Liver (tissue), 9 donors: ENCODE data around the gene TNXB. TPM values are rescaled to one million over a fixed set of nuclear protein-coding genes. Genes with fewer than 3 reads are reported as not detected.
"Not testable (repeated sequence)": the region's sequence is repeated elsewhere in the genome, so short reads cannot be mapped to it uniquely, and the experiment has no call there.

Experiments used
- DNase-seq: peaks from one replicate; pipeline ENCODE4 v3.0.0-alpha.2; 2017; ENCODE audit warnings: low spot score
- H3K27ac ChIP-seq, 2 donors: one replicate each; pipeline ENCODE4 v1.7.0; 2013; ENCODE audit warnings: inconsistent platforms in 2 of 2, low read length in 2 of 2, control low read depth in 1 of 2, low read depth in 1 of 2, mild to moderate bottlenecking in 1 of 2
- H3K27me3 ChIP-seq, 4 donors: one replicate each; pipeline versions ENCODE4 v1.6.1 to v1.7.0; 2013; ENCODE audit warnings: low read length in 3 of 4, inconsistent platforms in 1 of 4, mild to moderate bottlenecking in 1 of 4, moderate library complexity in 1 of 4; ENCODE audit not compliant: control insufficient read depth in 4 of 4, insufficient read depth in 4 of 4
- H3K36me3 ChIP-seq, 4 donors: one replicate each; pipeline versions ENCODE4 v1.6.1 to v1.7.0; 2013; ENCODE audit warnings: low read length in 3 of 4, mild to moderate bottlenecking in 3 of 4, low read depth in 1 of 4, moderate library complexity in 1 of 4; ENCODE audit not compliant: control insufficient read depth in 4 of 4, insufficient read depth in 3 of 4
- H3K4me1 ChIP-seq, 4 donors: one replicate each; pipeline versions ENCODE4 v1.6.1 to v1.7.0; 2013; ENCODE audit warnings: low read length in 3 of 4, mild to moderate bottlenecking in 3 of 4, moderate library complexity in 1 of 4; ENCODE audit not compliant: control insufficient read depth in 4 of 4, insufficient read depth in 4 of 4
- H3K4me3 ChIP-seq, 3 donors: one replicate each; pipeline versions ENCODE4 v1.6.1 to v1.7.0; 2013; ENCODE audit warnings: low read length in 3 of 3, control low read depth in 1 of 3, low read depth in 1 of 3, mild to moderate bottlenecking in 1 of 3
- H3K9ac ChIP-seq, 2 donors: one replicate each; pipeline ENCODE4 v1.7.0; 2013; ENCODE audit warnings: low read length in 2 of 2, mild to moderate bottlenecking in 2 of 2, moderate library complexity in 2 of 2, control low read depth in 1 of 2, low read depth in 1 of 2
- H3K9me3 ChIP-seq, 4 donors: one replicate each; pipeline versions ENCODE4 v1.6.1 to v1.7.0; 2013; ENCODE audit warnings: low read length in 3 of 4; ENCODE audit not compliant: control insufficient read depth in 4 of 4
- EGR1 ChIP-seq, 2 donors: IDR thresholded peaks; 2 replicates each; pipeline ENCODE4 v1.6.1; 2016 to 2018; ENCODE audit warnings: antibody characterized with exemption in 2 of 2, low read depth in 2 of 2
- FOXA1 ChIP-seq: IDR thresholded peaks from 2 replicates; pipeline ENCODE4 v1.6.1; 2016; ENCODE audit warnings: antibody characterized with exemption
- HNF4G ChIP-seq: IDR thresholded peaks from 2 replicates; pipeline ENCODE4 v1.6.1; 2016; ENCODE audit warnings: antibody characterized with exemption
- JUND ChIP-seq, 2 donors: IDR thresholded peaks; 2 replicates each; pipeline ENCODE4 v1.6.1; 2016; ENCODE audit warnings: antibody characterized with exemption in 2 of 2
- NR2F2 ChIP-seq: IDR thresholded peaks from 2 replicates; pipeline ENCODE4 v1.6.1; 2016; ENCODE audit warnings: antibody characterized with exemption
- WGBS: extraction: QIAGEN DNeasy Blood & Tissue Kit; methylation state at CpG from one replicate; pipeline ENCODE4 v1.1.7; 2013; 5-methylcytosine and 5-hydroxymethylcytosine counted together
- polyA plus RNA-seq, 2 donors: library from polyadenylated mRNA; stranded (reverse) in 1 of 2; unstranded in 1 of 2; fragments of 200-250 nt in 1 of 2; fragments of >200 nt in 1 of 2; fragmentation: Nextera tagmentation in 1 of 2; extraction: Ambion mirVana in 1 of 2; gene quantifications; one replicate each; pipeline versions ENCODE4 v1.2.1 to v1.2.3, GENCODE V29; 2013 to 2015
- total RNA-seq, 2 donors: library from RNA; depleted of rRNA; stranded (reverse); fragments of >200 nt; gene quantifications; one replicate each; pipeline ENCODE4 v1.2.3, GENCODE V29; 2014
- TF ChIP-seq, protein P1 (sequence below): IDR thresholded peaks from 2 replicates; pipeline ENCODE4 v1.6.1; 2016; ENCODE audit warnings: antibody characterized with exemption
- TF ChIP-seq, protein P2 (sequence below): fragments of 150-350 bp; IDR thresholded peaks from 2 replicates; pipeline ENCODE4 v1.5.1; 2017; ENCODE audit warnings: improper control_type of control experiment, low read depth, low read length; ENCODE audit not compliant: missing input control
- TF ChIP-seq, protein P3 (sequence below): IDR thresholded peaks from 2 replicates; pipeline ENCODE4 v1.6.1; 2016; ENCODE audit warnings: antibody characterized with exemption
- donor health status: healthy.
- donor health status: healthy.
- donor health status: healthy.
- donor health status: healthy.
- donor health status: healthy.

The TNXB gene
- total and polyA plus RNA-seq, 4 donors, result 3.0 to 17.1 (median 5.6) TPM

DNA sequence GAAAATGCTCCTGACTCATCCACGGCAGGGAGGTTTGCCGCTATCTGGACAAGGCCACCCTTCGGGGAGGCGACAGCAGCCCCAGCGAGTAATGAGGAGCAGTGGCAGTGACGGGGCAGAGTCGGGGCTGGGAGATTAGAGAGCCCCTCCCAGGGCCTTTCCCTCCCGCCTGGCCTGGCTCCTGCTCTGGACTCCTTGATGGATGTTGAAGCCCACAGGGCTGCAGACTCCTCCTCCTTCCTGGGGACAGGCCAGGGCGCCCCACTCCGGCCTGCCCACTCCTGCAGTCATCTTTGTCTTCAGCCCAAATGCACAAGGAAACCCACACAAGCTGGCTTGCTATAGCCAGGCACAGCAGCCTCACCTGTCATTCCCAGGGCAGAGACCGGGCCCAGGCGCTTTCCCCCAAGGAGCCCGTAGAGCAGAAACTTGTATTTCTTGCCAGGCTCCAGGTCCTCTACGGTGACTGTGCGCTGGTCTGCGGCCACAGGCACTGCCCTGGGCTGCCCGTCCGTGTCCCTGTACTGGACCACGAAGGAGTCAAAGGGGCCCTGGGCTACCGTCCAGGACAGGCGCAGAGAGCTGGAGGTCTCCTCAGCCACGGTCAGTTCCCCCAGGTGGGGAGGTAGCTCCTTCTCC is 63.2 kb downstream of the TNXB start:
- Histone ChIP-seq H3K27ac (no peak overlapping the region), H3K9me3 (no peaks in the 10 kb centered on the region), H3K27me3 (no peaks in the 10 kb centered on the region), H3K36me3 (no peaks in the 10 kb centered on the region), H3K9ac (no peak overlapping the region), H3K4me1 (peaks cover 0 to 8% (median 1%) of the 10 kb centered on the region in 4 donors), H3K4me3 (no peak overlapping the region)
- TF ChIP-seq, protein P1, sequence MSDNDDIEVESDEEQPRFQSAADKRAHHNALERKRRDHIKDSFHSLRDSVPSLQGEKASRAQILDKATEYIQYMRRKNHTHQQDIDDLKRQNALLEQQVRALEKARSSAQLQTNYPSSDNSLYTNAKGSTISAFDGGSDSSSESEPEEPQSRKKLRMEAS, result no peak
- TF ChIP-seq HNF4G (no peak), JUND (IDR thresholded peaks at IDR 0.05) (no peak), NR2F2 (no peak), FOXA1 (no peak), EGR1 (IDR thresholded peaks at IDR 0.05; ENCODE audit: low read depth in 2 of 2) (no peak)
- TF ChIP-seq, protein P2, sequence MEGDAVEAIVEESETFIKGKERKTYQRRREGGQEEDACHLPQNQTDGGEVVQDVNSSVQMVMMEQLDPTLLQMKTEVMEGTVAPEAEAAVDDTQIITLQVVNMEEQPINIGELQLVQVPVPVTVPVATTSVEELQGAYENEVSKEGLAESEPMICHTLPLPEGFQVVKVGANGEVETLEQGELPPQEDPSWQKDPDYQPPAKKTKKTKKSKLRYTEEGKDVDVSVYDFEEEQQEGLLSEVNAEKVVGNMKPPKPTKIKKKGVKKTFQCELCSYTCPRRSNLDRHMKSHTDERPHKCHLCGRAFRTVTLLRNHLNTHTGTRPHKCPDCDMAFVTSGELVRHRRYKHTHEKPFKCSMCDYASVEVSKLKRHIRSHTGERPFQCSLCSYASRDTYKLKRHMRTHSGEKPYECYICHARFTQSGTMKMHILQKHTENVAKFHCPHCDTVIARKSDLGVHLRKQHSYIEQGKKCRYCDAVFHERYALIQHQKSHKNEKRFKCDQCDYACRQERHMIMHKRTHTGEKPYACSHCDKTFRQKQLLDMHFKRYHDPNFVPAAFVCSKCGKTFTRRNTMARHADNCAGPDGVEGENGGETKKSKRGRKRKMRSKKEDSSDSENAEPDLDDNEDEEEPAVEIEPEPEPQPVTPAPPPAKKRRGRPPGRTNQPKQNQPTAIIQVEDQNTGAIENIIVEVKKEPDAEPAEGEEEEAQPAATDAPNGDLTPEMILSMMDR, result no peak
- TF ChIP-seq, protein P3, sequence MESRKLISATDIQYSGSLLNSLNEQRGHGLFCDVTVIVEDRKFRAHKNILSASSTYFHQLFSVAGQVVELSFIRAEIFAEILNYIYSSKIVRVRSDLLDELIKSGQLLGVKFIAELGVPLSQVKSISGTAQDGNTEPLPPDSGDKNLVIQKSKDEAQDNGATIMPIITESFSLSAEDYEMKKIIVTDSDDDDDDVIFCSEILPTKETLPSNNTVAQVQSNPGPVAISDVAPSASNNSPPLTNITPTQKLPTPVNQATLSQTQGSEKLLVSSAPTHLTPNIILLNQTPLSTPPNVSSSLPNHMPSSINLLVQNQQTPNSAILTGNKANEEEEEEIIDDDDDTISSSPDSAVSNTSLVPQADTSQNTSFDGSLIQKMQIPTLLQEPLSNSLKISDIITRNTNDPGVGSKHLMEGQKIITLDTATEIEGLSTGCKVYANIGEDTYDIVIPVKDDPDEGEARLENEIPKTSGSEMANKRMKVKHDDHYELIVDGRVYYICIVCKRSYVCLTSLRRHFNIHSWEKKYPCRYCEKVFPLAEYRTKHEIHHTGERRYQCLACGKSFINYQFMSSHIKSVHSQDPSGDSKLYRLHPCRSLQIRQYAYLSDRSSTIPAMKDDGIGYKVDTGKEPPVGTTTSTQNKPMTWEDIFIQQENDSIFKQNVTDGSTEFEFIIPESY, result no peak
- 92% methylated on average over 22 of the region's 22 CpGs for WGBS
- no peak for DNase-seq

- 93% methylated on average over 12 of the region's 18 CpGs for WGBS
- DNase-seq, H3K4me3 ChIP-seq: not testable (repeated sequence)
Measured at GRCh38 chr6:32044916-32045315, 64.2 kb downstream of the TNXB start.

DNA sequence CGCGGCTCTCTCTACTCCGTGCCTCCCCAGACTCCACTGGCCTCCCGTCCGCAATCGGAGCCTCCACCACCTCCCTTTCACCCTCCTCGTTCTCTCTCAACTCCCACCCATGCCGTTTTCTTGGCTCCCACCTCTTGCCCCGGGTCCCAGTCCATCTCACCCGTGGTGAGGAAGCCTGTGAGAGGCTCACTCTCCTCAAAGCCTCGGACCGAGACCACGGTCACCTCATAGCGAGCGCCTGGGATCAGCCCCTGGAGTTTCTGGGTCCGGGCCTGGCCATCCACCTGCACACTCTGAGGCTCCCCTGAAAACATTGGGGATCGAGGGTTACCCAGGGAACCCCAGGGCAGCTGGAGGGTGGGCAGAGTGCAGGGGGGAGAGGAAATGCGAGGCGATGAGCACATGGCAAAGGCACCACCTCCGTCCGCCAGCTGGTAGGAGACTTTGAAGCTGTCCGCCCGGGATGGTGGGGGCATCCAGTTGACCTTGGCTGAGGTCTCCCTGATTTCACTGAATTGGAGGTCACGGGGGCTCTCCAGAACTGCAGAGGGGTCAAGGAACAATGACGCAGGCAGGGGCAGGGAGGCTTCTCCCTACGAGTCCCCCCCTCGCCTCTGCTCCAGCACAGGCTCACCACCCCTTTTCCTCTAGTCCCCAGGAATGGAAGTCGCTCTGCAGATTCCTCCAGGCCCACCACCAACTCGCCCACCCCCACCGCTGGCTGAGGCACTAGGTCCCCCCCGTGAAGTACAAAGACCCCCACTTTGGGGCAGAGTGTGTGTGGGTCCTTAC is 65.4 kb downstream of the TNXB start:
- not testable (repeated sequence) for H3K9ac ChIP-seq, H3K36me3 ChIP-seq, DNase-seq, H3K4me3 ChIP-seq, H3K9me3 ChIP-seq, H3K27ac ChIP-seq, H3K27me3 ChIP-seq, H3K4me1 ChIP-seq
- 86% methylated on average over 18 of the region's 31 CpGs for WGBS

More at GRCh38 chr6:32044916-32045315, 64.2 kb downstream of the TNXB start:
- not testable (repeated sequence) for H3K9ac ChIP-seq, H3K9me3 ChIP-seq, H3K4me1 ChIP-seq, H3K27me3 ChIP-seq, H3K27ac ChIP-seq, H3K36me3 ChIP-seq

DNA sequence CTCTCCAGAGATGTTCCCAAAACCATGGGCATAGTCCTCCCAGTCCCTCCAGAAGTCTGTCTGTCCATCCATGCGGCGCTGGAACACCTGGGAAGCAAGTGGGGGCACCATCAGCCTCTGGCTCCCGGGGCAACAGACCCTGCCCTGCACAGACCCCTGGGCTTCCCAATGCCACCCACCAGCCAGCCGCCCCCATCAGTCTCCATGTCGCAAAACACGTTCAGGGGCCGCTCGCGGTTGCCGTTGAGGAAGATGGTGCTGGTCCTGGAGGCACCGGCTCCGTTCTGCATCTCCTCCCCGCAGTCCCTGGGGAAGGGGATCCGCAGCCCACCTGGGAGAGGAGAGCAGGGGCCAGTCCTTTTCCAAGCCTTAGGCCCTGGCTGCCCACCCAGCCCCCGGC is 66.9 kb downstream of the TNXB start:
- H3K27ac ChIP-seq, H3K9ac ChIP-seq, H3K36me3 ChIP-seq, DNase-seq, H3K27me3 ChIP-seq, H3K4me3 ChIP-seq, H3K4me1 ChIP-seq, H3K9me3 ChIP-seq: not testable (repeated sequence)
- 94% methylated on average over 14 of the region's 15 CpGs for WGBS

- 87% methylated on average over 6 of the region's 10 CpGs for WGBS
- not testable (repeated sequence) for H3K4me3 ChIP-seq, DNase-seq, H3K36me3 ChIP-seq, H3K27me3 ChIP-seq, H3K9ac ChIP-seq, H3K4me1 ChIP-seq, H3K27ac ChIP-seq, H3K9me3 ChIP-seq
Measured at GRCh38 chr6:32041385-32041784, 67.8 kb downstream of the TNXB start.

- not testable (repeated sequence) for H3K27me3 ChIP-seq, H3K36me3 ChIP-seq, DNase-seq, H3K27ac ChIP-seq, H3K4me3 ChIP-seq, H3K9me3 ChIP-seq, H3K4me1 ChIP-seq, H3K9ac ChIP-seq
- 86% methylated on average over 7 of the region's 13 CpGs for WGBS
Measured at GRCh38 chr6:32041050-32041321, 68.2 kb downstream of the TNXB start.
